Hematopoietic multipotent progenitor cell (in vitro differentiated cells): ENCODE results near the gene GMPR. TPM values are rescaled to one million over a fixed set of nuclear protein-coding genes. Genes with fewer than 3 reads are reported as not detected.

ENCODE experiments used
- DNase-seq, 3 donors: peaks; one replicate each; pipeline ENCODE4 v3.0.0-alpha.2; 2011 to 2015; ENCODE audit warnings: low read depth in 2 of 3, low spot score in 2 of 3
- total RNA-seq: library from RNA; depleted of rRNA; stranded (reverse); fragments of >200 nt; gene quantifications from one replicate; pipeline ENCODE4 v1.2.3, GENCODE V29; 2012

GMPR gene
- total RNA-seq, 1 donor = 36.4 TPM

DNA sequence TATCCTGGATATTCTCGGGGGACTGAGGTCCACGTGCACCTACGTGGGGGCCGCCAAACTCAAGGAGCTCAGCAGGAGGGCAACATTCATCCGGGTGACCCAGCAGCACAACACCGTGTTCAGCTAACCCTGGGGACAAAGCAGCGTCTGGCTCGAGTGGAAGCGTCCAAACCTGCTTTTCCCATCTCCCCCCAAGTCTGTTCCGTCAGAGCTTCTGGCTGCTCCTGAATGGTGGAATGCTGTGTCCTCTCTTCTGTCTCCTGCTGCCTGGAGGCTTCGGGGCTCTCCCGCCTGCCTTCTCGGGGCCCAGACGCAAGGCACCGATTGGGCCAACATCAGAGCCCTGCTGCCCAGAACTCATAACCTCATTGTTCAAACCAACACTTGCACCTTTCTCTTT lies 56.7 kb downstream of the GMPR start:
- DNase-seq = no peak

- no peak for DNase-seq
These were observed 57.1 kb downstream of the GMPR start for GRCh38 chr6:16295471-16295870.

DNA sequence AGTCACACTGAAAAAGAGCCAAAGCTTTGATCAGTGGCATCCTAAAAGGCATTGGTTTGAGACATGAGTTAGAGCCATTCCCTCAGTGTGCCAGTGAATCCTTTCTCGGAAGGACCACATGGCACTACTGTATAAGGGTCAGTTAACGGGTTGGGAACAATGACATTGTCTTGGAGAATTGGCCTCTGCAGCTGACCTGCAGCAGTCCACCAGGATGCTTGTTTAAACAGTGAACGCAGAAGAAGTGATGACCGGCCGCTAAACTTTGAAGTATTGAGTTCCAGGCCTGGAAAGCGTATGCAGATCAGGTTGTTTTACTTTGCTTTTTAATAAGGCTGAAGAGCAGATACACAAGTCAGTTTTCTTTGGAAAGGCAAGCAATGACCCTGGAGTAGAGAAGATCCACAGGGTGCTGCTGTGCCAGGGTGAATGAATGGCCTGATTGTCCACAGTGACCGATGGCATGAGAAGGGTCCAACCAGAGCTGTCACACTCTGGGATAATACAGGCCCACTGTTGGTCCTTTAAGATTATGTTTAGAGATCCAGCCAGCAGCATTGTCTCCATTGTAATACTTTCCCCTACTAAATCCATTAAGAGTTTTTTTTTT lies 57.8 kb downstream of the GMPR start:
- DNase-seq = no peak

GRCh38 chr6:16299861-16300260 lies 61.5 kb downstream of the GMPR start:
- no peak for DNase-seq

DNA sequence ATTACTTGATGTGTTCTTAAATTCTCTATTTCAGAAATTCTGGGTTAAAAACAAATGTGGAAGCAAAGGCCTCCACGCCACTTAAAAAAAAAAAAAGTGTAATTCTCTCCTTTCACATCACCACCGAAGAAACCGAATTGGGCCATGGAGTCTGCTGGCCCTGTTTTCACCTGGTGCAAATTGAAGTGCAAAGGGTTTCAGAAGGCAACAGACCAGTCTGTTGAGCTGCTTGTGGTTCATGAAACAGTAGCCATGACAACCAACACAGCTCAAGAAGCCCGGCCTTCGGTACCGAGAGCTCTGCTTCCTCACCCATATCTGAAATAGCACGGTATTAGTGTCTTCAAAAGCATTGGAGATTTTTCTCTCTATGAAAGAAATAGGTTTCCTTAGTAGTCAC lies 63.1 kb downstream of the GMPR start:
- no peak for DNase-seq

- no peak for DNase-seq
These were observed 64.5 kb downstream of the GMPR start for GRCh38 chr6:16302721-16303552.

- DNase-seq = peak in 1 of 3 donors; percentile 25
These were observed 66.9 kb downstream of the GMPR start for GRCh38 chr6:16305246-16305725.

DNA sequence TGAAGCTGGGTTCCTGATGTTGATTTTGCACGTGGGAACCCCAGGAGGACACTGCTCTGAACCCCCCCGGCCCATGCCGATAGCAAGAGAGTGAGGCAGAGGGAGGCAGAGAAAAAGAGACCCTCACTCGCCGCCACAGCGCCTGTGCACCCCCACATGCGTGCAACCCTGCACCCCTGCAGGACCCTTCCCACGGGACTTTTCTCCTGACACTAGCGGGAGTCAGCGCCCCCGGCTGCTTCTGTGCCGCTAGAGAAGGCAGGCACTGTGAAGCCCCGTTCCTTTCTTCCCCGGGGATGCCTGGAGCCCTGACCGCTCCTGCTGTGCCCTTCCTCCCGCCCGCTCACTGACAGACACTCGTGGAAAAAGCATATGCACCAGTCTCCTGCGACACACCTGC lies 67.4 kb downstream of the GMPR start:
- no peak for DNase-seq

GRCh38 chr6:16306334-16306733 lies 67.9 kb downstream of the GMPR start:
- DNase-seq = no peak

GRCh38 chr6:16311763-16312162 lies 73.4 kb downstream of the GMPR start:
- DNase-seq = no peak

- DNase-seq = no peak
These were observed 75.3 kb downstream of the GMPR start for GRCh38 chr6:16313732-16314131.

DNA sequence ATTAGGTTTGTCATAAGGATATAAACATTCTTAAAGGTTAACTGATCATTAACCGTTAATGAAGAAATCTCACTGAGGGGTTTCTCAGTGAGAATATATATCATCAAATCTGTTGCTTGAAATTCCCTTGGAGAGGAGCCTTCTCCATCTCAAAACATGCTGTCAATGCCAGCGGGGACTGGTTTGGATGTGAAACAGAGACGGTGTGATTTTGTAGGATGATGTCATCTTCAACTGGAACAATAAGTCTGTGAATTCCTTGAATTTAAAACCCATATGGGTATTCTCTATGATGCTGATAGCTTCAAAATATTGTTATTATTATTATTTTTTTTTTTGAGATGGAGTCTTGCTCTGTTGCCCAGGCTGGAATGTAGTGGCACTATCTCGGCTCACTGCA lies 75.9 kb downstream of the GMPR start:
- no peak for DNase-seq

GRCh38 chr6:16316741-16317251 lies 78.4 kb downstream of the GMPR start:
- peak in 1 of 3 donors; percentile 66 for DNase-seq

- DNase-seq = no peak
These were observed 80.2 kb downstream of the GMPR start for GRCh38 chr6:16318538-16318937.

DNA sequence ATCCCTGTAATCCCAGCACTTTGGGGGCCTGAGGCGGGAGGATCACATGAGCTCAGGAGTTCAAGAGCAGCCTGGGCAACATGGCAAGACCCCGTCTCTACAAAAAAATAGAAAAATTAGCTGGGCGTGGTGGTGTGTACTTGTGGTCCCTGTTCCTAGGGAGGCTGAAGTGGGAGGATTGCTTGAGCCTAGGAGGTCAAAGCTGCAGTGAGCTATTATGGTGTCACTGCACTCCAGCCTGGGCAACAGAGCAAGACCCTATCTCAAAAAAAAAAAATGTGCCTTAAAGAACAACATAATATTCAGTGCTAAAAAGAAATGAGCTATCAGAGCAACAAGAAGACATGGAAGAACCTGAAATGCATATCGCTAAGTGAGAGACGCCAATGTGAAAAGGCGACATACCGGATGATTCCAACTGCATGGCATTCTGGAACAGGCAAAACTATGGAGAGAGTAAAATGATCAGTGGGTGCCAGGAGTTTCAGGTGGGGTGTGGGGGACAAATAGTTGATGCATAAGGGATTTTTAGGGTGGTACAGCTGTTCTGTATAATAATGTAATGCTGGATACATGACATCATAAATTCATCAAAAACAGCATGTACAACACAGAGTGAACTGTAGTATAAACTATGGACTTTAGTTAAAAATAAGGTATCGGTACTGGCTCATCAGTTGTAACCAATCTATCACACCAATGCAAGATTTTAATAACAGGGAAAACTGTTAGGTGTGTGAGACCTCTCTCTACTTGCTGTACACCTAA lies 80.8 kb downstream of the GMPR start:
- DNase-seq = no peak

GRCh38 chr6:16319813-16320532 lies 81.6 kb downstream of the GMPR start:
- DNase-seq = peak; percentile 43 to 85 (median 85)

- no peak for DNase-seq
These were observed 82.3 kb downstream of the GMPR start for GRCh38 chr6:16320533-16321340.

GRCh38 chr6:16321341-16321710 lies 82.9 kb downstream of the GMPR start:
- no peak for DNase-seq

DNA sequence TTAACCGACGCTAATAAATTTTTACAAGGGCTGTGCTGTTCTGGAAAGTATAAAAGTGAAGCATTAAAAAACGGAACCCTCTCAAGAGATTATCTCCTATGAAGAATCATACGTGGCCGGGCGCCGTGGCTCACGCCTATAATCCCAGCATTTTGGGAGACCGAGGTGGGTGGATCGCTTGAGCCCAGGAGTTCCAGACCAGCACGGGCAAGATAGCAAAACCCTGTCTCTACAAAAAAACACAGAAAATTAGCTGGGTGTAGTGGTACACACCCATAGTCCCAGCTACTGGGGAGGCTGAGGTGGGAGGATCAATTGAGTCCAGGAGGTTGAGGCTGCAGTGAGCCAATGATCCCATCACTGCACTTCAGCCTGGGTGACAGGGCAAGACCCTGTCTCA lies 83.4 kb downstream of the GMPR start:
- DNase-seq = no peak
